GM18909 (cell line): ENCODE data around the gene ARL4D.
"Not testable (repeated sequence)": the region's sequence is repeated elsewhere in the genome, so short reads cannot be mapped to it uniquely, and the experiment has no call there.

Experiments used
- ATAC-seq: cut with Tn5 transposase; IDR thresholded peaks from one replicate; pipeline ENCODE4 v1.9.1; 2021; ENCODE audit warnings: mild to moderate bottlenecking; ENCODE audit not compliant: unreplicated experiment, poor library complexity

ARL4D gene

DNA sequence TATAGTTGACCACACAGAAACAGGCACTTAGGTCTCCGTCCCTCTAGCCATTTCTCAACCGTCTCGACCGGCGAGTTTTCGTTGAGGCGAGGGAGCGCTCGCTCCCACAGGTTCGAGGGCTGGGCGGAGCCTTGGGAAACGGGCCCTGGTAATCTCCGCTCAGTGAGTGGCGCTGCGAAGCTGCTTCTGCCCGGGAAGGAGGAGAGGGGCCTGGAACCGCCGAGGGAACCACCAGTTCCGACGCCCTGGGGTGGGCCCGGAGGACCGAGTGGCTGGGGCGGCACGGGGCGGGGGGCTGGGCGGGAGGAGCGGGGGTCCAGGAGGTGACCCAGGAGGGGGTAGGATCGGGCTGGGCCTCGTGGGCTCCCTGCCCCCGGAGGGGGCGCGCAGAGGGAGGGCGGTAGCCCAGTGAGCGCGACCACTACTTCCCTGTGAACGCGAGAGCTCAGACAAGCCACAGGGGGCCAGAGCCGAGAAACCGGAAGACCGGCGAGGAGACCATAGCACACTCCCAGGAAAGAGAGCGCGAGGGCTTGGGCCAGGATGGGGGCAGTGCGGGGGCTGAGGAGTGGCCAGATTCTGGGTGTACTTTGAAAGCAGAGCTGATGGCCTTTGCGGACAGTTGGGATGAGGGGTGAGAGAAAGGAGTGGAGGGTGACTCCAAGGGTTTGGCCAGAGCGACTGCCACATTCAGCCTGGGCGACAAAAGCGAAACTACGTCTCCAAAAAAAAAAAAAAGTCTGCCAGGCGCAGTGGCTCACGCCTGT, 29.9 kb upstream of the ARL4D start:
- no peak for ATAC-seq

DNA sequence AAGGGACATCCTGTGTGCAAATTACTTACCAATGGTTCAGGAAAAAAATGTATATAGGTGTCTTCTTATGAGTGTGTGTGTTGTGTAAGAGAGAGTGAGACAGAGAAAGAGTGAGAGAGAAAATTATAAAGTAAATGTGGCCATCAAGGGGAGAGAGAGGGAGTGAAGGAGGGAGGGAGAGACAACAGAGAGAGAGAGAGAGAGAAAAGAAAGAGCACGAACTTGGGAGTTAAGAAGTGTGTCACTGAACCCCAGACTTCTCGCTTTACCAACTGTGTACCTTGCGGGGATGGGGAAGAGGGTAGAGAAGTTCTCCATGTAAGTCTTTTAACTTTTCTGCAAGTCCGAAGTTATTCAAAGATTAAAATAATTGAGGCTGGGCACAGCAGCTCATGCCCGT, 28.8 kb upstream of the ARL4D start:
- ATAC-seq = no peak

- ATAC-seq = no peak
Observed at GRCh38 chr17:43371227-43371821, 27.5 kb upstream of the ARL4D start.

- no peak for ATAC-seq
Observed at GRCh38 chr17:43372273-43372911, 26.4 kb upstream of the ARL4D start.

DNA sequence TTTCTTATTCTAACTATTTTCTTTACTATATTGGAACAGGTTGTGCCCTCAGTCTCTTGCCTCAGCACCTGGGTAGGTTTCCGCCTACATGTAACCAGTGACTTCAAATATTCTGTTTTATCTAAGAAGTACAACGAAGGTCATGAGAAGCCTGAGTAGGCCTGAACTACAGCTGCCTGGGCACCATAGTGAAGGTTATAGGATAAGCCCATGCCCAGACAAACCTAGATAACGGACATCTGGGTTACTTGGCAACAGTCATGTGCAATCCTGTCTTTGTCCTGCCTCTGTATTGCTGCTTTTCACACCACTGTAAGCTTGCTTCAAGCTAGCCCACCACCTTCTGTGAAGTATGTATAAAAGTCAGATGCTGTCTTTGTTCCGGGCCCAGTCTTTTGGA, 25.4 kb upstream of the ARL4D start:
- no peak for ATAC-seq

- ATAC-seq = not testable (repeated sequence)
Observed at GRCh38 chr17:43375915-43376314, 22.9 kb upstream of the ARL4D start.

DNA sequence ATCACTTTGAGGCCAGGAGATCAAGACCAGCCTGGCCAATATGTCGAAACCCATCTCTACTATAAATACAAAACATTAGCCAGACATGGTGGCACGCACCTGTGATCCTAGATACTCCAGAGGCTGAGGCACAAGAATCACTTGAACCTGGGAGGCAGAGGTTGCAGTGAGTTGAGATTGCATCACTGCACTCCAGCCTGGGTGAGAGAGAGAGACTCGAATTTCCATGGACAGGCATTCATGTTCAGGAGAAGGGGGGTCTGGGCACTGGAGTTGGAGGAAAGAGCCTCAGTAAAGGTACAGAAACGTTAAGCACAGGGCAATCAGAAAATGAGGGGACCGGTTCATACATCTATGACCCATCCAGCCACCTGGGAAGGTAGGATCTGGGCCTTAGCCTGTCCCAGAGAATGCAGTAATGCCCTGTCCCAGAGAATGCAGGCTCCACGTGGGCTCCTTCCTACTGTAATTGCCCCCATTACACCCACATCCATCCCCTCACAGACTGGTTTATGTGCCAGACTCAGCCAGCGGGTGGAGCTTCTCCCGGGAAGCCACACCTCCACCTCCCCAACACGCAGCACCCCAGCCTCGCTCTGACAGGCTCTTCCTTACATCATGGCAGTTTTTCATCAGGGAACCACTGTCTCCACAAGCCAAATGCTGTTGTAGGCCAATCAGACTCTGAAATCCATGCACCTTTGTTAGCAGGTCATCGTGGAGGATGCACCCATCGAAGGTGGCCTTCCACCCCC, 21.6 kb upstream of the ARL4D start:
- no peak for ATAC-seq

DNA sequence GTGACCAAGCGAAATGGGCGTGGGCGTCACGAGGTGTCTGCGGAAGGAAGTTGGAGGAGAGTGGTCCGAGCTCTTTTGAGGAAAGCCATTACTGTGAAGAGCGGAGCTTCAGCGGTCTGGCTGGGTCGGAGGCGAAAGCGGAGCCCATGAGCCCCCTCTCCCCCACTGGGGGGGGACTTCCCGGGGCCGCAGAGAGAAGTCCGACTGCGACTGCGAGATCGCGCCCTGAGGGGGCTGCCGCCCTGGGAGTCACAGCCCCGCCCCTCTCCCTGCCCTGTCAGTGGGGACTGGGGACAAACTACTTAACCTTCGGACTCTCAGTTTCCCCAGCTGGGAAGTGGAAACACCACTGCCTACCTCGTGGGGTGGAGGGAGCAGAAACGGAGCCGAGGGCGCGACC, 20.0 kb upstream of the ARL4D start:
- ATAC-seq = no peak

DNA sequence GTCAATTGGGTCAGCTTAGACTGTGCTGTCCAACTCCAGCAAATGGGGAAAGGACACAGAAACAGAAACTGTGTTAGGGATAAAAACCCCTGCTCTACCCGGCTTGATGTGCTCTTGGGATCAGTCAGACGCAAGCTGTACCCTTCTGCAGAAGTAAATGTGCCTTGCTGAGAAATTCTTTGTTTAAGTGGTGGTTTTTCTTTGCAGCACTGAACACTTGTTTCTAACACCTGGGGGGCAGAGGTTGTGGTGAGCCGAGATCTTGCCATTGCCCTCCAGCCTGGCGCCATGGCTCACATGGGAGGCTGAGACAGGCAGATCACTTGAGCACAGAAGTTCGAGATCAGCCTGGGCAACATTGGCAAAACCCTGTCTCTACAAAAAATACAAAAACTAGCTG, 18.5 kb upstream of the ARL4D start:
- ATAC-seq = no peak

DNA sequence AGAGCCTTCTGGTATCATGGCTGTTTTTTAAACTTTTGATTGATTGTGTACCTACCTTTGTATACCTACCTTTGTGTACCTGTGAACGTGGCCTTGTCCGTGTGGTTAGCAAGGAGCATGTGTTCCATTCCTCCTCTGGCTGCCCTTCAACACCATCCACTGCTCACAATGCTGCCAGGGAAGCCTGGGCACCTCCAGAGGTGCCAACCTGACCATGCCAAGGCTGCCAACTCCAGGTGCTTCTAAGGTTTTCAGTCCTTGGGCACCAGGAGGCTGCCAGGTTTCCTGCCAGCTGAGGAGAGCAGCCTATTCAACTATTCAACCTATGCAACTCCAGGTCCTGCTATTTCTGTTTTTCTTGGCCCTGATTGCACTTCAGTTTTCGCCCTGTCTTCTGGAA, 17.6 kb upstream of the ARL4D start:
- ATAC-seq = no peak

GRCh38 chr17:43381621-43382020, 17.2 kb upstream of the ARL4D start:
- no peak for ATAC-seq

GRCh38 chr17:43382776-43383175, 16.0 kb upstream of the ARL4D start:
- no peak for ATAC-seq

- no peak for ATAC-seq
Observed at GRCh38 chr17:43383372-43383771, 15.4 kb upstream of the ARL4D start.

DNA sequence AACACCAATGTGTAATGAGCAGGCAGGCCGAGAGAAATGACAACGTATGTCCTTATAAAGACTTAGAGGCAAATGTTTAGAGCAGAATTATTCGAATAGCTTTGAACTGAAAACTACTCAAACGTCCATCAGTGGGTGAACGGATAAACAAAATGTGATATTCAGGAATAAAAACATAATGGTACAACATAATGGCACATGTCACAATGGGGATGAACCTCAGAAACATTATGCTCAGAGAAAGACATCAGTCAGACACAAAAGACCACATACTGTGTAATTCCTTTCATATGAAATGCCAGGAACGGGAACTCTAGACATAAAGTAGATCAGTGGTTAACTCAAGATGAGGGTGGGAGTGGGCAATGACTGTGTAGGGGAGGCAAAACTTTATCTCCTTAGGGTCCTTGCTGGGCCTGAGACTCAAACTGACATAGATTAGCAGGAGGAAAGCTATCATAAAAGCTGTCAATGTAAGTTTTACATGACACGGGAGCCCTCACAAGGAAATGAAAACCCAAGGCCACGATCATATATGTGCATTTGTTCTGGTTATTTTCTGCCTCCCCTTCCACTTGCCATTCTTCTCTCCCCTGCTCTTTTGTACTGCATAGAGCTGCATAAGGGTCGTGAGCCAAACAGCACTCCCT, 14.8 kb upstream of the ARL4D start:
- ATAC-seq = no peak

DNA sequence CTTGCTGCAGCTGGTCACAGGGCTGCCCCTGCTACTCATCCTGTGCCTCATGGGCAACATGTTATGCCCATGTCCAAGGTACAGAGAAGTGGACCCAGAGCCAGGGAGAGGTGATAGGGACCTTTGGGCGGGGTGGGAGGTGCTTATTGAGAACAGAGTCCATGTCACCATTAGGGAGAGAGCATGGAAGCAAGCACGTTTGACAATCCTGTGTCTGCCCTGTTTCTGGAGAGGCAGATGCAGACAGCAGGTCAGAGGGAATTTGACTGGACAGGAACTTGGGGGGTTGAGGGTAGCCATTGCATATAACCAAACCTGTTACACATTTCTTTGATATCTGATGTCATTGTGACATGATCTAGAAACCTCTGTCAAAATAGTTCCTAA, 14.3 kb upstream of the ARL4D start:
- no peak for ATAC-seq

DNA sequence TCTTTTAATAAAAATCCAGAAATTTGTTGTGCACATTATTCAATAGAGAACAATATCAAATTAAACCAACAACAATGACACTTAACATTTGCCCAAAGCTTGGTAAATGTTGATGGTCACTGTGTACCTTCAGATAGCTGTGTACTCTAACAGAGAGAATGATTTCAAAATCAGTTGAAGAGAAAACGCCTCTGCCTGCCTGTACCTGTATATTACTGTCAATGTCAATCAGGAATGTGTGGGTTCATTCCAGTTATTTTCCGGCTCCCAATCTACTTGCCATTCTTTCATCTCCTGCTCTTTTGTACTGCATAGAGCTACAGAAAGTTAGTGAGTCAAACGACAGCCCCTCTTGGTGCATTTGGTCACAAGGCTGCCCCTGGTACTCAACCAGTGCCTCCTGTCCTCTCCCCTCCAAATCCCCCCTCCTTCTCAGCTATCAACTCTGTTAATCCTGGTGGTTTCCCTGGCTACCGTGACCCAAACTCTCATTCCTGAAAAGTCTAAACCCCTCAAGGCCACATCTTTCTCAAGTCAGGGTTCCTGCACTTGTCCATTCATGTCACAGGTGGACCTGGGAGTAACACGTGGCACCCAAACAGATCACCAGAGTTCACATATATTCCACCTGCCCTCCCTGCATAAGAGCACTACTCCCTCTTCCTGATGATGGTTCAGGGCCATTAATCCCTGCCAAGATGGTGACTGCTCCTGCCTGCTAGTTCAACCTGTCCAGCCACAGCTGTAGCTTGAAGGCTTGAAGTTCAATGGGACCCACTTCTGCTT, 13.6 kb upstream of the ARL4D start:
- ATAC-seq = no peak

GRCh38 chr17:43388359-43389045, 10.3 kb upstream of the ARL4D start:
- peak; percentile 81 for ATAC-seq

DNA sequence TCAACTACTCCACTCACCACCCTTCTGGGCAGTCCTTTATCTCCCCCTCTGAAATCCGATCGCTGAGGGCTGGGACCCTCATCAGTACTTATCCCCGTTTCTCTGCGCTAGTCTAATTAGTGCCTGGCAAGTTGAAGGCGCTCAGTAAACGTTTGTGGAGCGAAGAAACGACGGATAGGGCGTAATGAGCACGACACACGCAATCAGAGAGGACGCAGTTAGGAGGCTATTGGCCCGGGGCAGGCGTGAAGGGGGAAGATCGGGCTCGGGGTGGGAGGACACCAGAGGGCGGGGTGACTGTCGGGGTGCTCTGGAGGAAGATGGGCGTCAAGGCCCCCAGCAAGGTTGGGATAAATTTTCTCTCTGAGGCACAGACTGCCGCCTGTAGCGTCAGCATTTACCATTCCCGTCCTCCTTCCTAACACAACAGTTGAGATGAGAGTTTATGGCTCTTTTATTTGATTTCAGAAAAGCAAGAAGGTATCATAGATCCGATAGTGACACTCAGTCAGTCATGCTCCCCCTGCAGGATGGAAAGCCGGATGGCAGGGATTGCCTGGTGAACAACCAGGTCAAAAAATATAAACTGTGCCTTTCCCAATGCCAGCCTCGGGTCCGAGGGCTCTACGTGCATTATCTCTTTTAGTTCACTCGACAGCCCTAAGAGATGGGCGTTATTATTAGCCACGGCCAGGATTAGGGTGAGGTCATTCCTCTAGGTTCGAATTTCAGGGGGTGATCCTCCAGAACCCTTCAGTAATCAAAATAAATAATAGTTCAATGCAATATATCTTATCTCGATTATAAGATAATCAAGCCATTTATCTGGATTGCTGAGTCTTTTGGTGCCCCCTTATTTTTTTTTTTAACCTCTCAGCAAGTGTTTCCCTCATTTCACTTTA, 9.5 kb upstream of the ARL4D start:
- peak; percentile 54 for ATAC-seq
